Lower leg skin (tissue), 3 donors: ENCODE measurements around the gene MYO18B.

Source experiments
- POLR2A ChIP-seq, 2 donors: fragments of 450-650 bp; IDR thresholded peaks; one replicate each; pipeline ENCODE4 v1.6.1; 2016 to 2017; ENCODE audit warnings: antibody characterized with exemption in 2 of 2, mild to moderate bottlenecking in 1 of 2, moderate library complexity in 1 of 2
- TF ChIP-seq, protein P1 (sequence below), 3 donors: fragments of 450-650 bp; IDR thresholded peaks; one replicate each; pipeline ENCODE4 v1.5.1; 2016; ENCODE audit warnings: antibody characterized with exemption in 3 of 3, mild to moderate bottlenecking in 3 of 3, moderate library complexity in 2 of 3

- TF ChIP-seq, protein P1, sequence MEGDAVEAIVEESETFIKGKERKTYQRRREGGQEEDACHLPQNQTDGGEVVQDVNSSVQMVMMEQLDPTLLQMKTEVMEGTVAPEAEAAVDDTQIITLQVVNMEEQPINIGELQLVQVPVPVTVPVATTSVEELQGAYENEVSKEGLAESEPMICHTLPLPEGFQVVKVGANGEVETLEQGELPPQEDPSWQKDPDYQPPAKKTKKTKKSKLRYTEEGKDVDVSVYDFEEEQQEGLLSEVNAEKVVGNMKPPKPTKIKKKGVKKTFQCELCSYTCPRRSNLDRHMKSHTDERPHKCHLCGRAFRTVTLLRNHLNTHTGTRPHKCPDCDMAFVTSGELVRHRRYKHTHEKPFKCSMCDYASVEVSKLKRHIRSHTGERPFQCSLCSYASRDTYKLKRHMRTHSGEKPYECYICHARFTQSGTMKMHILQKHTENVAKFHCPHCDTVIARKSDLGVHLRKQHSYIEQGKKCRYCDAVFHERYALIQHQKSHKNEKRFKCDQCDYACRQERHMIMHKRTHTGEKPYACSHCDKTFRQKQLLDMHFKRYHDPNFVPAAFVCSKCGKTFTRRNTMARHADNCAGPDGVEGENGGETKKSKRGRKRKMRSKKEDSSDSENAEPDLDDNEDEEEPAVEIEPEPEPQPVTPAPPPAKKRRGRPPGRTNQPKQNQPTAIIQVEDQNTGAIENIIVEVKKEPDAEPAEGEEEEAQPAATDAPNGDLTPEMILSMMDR (IDR thresholded peaks at IDR 0.05) = no peak
- no peak for TF ChIP-seq POLR2A (IDR thresholded peaks at IDR 0.05)
Measured at GRCh38 chr22:25969286-25969685, 227.3 kb downstream of the MYO18B start.
